ENCODE measurements around the gene APOA4. TPM values are rescaled to one million over a fixed set of nuclear protein-coding genes. Genes with fewer than 3 reads are reported as not detected.
A peak's percentile ranks its signal among the peaks of the same experiment; 100 is the strongest.

APOA4 gene
- total and polyA plus RNA-seq, 2 donors (not counting 1 experiment from before 2014, with no cell fraction given), result not detected

DNA sequence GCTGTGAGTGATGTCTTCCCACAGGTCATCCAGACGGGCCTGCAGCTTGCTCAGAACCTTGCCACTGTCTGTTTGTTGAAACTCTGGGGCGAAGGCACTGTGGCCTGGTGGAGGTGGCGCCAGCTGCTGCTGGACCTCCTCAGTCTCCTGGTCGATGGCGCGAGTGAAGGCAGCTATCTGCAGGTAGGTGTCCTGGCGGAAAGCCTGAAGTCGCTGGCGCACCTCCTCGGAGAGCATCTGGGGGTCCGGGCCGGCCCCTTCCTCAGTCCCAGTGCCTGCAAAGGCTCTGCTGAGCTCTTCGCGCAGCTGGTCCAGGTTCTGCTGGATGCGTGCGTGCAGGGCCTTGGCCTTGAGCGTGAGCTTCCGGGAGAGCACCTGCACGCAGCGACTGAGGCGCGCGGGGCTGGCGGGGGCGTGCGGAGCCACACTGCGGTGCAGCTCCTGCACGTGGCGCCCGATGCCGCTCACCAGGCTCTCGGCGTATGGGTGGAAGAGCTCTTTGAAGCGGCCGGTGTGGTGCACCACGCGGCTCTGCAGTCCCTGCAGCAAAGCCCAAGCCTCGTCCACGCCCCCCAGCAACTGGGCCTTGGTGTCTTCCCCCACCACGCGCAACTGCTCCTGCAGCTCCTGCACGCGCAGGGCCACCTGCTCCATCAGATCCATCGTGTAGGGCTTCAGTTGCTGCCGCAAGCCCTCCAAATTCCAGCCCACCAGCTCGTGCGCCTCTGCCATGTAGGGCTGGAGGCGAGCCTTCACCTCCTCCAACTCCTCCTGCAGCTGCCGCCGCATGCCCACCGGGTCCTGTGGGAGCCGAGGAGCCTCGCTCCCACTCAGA is 32.7 kb downstream of the APOA4 start:
- Histone ChIP-seq H3K4me2 (replicated peaks; ENCODE audit: low read depth, low read length, poor library complexity, severe bottlenecking) (no peak overlapping the region), H3K9ac (ENCODE audit: low read length) (no peak overlapping the region), H3K9me3 (ENCODE audit: control extremely low read depth in 1 of 3, control insufficient read depth in 2 of 3, insufficient read depth in 1 of 3, low read length in 2 of 3) (no peaks in the 10 kb centered on the region), H3K36me3 (replicated peaks in 1 of 2; ENCODE audit: control extremely low read depth in 1 of 2, control insufficient read depth in 1 of 2, extremely low read depth in 1 of 2, insufficient read depth in 2 of 2, low read length in 1 of 2) (peaks cover 0 to 14% of the 10 kb centered on the region in 2 experiments), H3K4me3 (ENCODE audit: control extremely low read depth in 1 of 5, extremely low read depth in 1 of 5, insufficient read depth in 1 of 5, low read depth in 2 of 5, low read length in 4 of 5) (no peak overlapping the region), H3K27me3 (replicated peaks in 1 of 4; ENCODE audit: control extremely low read depth in 1 of 4, control insufficient read depth in 3 of 4, insufficient read depth in 4 of 4, low read length in 3 of 4) (peaks cover 0 to 10% (median 0%) of the 10 kb centered on the region in 4 experiments), H3K4me1 (ENCODE audit: control insufficient read depth in 2 of 2, insufficient read depth in 2 of 2, low read length in 2 of 2) (peaks cover 22 to 29% of the 10 kb centered on the region in 2 donors), H3K27ac (ENCODE audit: low read length in 2 of 2) (no peak overlapping the region), H4K20me1 (ENCODE audit: control insufficient read depth, insufficient read depth, low read length, poor library complexity, severe bottlenecking) (no peaks in the 10 kb centered on the region), H3K79me2 (ENCODE audit: control insufficient read depth, insufficient read depth, low read length) (peaks cover 30% of the 10 kb centered on the region), H2AFZ (ENCODE audit: insufficient read depth, low read depth, low read length, poor library complexity, severe bottlenecking) (no peak overlapping the region)
- intact Hi-C loops (cut with micrococcal nuclease), result loop anchor here (1.0 to 10.0 kb wide), 2 partner anchors 46 to 84 kb away; no protein-coding TSS in a partner anchor
- peaks cover 34% of the 10 kb centered on the region for H3K4me1 Mint-ChIP-seq
- no peak overlapping the region for H3K4me3 Mint-ChIP-seq
- H3K27me3 Mint-ChIP-seq, result peaks cover 7% of the 10 kb centered on the region
- ATAC-seq (ENCODE audit: low read depth) (no peak), DNase-seq (no peak)
- no peak overlapping the region for H3K27ac Mint-ChIP-seq
- POLR2A ChIA-PET, result no interaction called here
- no peaks in the 10 kb centered on the region for H3K9me3 Mint-ChIP-seq (ENCODE audit: insufficient read depth)
- WGBS (ENCODE audit: insufficient coverage), result 91% methylated on average over 53 of the region's 53 CpGs
- CTCF ChIA-PET, result interaction anchor here (0.6 to 7.1 kb wide), 18 partner anchors 9 to 441 kb away, joined by 3 to 80 read pairs (median 5); partner anchors contain the start of genes APOA1, PCSK7 and SIDT2
- TF ChIP-seq, protein P1, sequence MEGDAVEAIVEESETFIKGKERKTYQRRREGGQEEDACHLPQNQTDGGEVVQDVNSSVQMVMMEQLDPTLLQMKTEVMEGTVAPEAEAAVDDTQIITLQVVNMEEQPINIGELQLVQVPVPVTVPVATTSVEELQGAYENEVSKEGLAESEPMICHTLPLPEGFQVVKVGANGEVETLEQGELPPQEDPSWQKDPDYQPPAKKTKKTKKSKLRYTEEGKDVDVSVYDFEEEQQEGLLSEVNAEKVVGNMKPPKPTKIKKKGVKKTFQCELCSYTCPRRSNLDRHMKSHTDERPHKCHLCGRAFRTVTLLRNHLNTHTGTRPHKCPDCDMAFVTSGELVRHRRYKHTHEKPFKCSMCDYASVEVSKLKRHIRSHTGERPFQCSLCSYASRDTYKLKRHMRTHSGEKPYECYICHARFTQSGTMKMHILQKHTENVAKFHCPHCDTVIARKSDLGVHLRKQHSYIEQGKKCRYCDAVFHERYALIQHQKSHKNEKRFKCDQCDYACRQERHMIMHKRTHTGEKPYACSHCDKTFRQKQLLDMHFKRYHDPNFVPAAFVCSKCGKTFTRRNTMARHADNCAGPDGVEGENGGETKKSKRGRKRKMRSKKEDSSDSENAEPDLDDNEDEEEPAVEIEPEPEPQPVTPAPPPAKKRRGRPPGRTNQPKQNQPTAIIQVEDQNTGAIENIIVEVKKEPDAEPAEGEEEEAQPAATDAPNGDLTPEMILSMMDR (IDR thresholded peaks at IDR 0.05), result no peak
- TF ChIP-seq EZH2 (IDR thresholded peaks at IDR 0.05; ENCODE audit: borderline replicate concordance, insufficient read depth, low read depth, low read length, poor library complexity, severe bottlenecking), result no peak

DNA sequence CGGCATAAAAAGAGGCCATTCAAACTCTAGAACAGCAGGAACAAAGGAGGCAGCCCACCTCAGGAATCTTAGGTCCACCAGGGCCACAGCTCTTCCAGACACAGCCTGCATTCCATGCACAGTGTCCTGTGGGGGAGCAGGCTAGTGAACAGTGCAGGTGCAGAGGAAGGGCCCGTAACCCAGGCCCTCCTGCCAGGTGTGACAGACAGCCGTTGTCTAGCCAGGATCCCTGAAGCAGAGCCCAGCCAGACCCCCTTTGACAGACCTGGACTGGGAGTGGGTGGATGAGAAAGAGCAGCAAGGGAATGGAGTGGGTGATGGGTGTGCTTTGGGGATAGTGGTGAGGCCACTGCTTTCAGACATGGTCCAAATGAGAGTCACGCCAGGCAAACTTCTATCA is 34.1 kb downstream of the APOA4 start:
- 89% methylated on average over 2 of the region's 4 CpGs for WGBS (ENCODE audit: insufficient coverage)
- Mint-ChIP-seq H3K4me1 (peaks cover 37% of the 10 kb centered on the region), H3K27ac (peak overlapping the region; percentile 98), H3K4me3 (peak overlapping the region; percentile 98), H3K9me3 (ENCODE audit: insufficient read depth) (no peaks in the 10 kb centered on the region), H3K27me3 (peaks cover 7% of the 10 kb centered on the region)
- TF ChIP-seq, protein P1 (IDR thresholded peaks at IDR 0.05), result no peak
- no peak for TF ChIP-seq EZH2 (IDR thresholded peaks at IDR 0.05; ENCODE audit: borderline replicate concordance, insufficient read depth, low read depth, low read length, poor library complexity, severe bottlenecking)
- peaks cover 34% of the 10 kb centered on the region for H3K79me2 ChIP-seq (ENCODE audit: control insufficient read depth, insufficient read depth, low read length)
- H4K20me1 ChIP-seq (ENCODE audit: control insufficient read depth, insufficient read depth, low read length, poor library complexity, severe bottlenecking), result no peaks in the 10 kb centered on the region
- ChIA-PET CTCF (interaction anchor here (5.2 to 7.1 kb wide), 2 partner anchors 48 to 317 kb away, joined by 45 to 80 read pairs; partner anchors contain the start of gene APOA1), POLR2A (no interaction called here)
- peaks cover 22 to 29% of the 10 kb centered on the region in 2 donors for H3K4me1 ChIP-seq (ENCODE audit: control insufficient read depth in 2 of 2, insufficient read depth in 2 of 2, low read length in 2 of 2)
- no peak overlapping the region for H3K9ac ChIP-seq (ENCODE audit: low read length)
- H3K4me3 ChIP-seq (ENCODE audit: control extremely low read depth in 1 of 5, extremely low read depth in 1 of 5, insufficient read depth in 1 of 5, low read depth in 2 of 5, low read length in 4 of 5), result no peak overlapping the region
- peaks cover 4 to 28% of the 10 kb centered on the region in 2 experiments for H3K36me3 ChIP-seq (replicated peaks in 1 of 2; ENCODE audit: control extremely low read depth in 1 of 2, control insufficient read depth in 1 of 2, extremely low read depth in 1 of 2, insufficient read depth in 2 of 2, low read length in 1 of 2)
- intact Hi-C loops (cut with micrococcal nuclease), result loop anchor here (1.0 to 5.0 kb wide), 4 partner anchors 16 to 538 kb away; partner anchors contain the start of genes CEP164, PCSK7, RNF214 and SIDT2
- H3K27me3 ChIP-seq (replicated peaks in 1 of 4; ENCODE audit: control extremely low read depth in 1 of 4, control insufficient read depth in 3 of 4, insufficient read depth in 4 of 4, low read length in 3 of 4), result peaks cover 0 to 10% (median 0%) of the 10 kb centered on the region in 4 experiments
- DNase-seq, result no peak
- H2AFZ ChIP-seq (ENCODE audit: insufficient read depth, low read depth, low read length, poor library complexity, severe bottlenecking), result peak overlapping the region; percentile 96
- H3K9me3 ChIP-seq (ENCODE audit: control extremely low read depth in 1 of 3, control insufficient read depth in 2 of 3, insufficient read depth in 1 of 3, low read length in 2 of 3), result no peaks in the 10 kb centered on the region
- H3K4me2 ChIP-seq (replicated peaks; ENCODE audit: low read depth, low read length, poor library complexity, severe bottlenecking), result no peak overlapping the region
- no peak overlapping the region for H3K27ac ChIP-seq (ENCODE audit: low read length in 2 of 2)
- ATAC-seq (ENCODE audit: low read depth), result no peak
